Suprapubic skin (tissue), 4 donors: ENCODE results near the gene CACYBP. TPM values are rescaled to one million over a fixed set of nuclear protein-coding genes. Genes with fewer than 3 reads are reported as not detected.
A peak's percentile ranks its signal among the peaks of the same experiment; 100 is the strongest.

Source experiments
- DNase-seq, 2 donors: peaks; one replicate each; pipeline ENCODE4 v3.0.0-alpha.2; 2019; ENCODE audit warnings: low spot score in 2 of 2
- H3K27ac ChIP-seq: fragments of 200-600 bp; sonication (generic); one replicate; pipeline ENCODE4 v1.5.1; 2019
- H3K27me3 ChIP-seq: fragments of 200-600 bp; sonication (generic); one replicate; pipeline ENCODE4 v1.5.1; 2019
- H3K36me3 ChIP-seq: fragments of 200-600 bp; sonication (generic); one replicate; pipeline ENCODE4 v1.5.1; 2019
- H3K4me1 ChIP-seq: fragments of 200-600 bp; sonication (generic); one replicate; pipeline ENCODE4 v1.5.1; 2019
- H3K4me3 ChIP-seq: fragments of 200-600 bp; sonication (generic); one replicate; pipeline ENCODE4 v1.5.1; 2019; ENCODE audit warnings: mild to moderate bottlenecking
- H3K9me3 ChIP-seq: fragments of 200-600 bp; sonication (generic); one replicate; pipeline ENCODE4 v1.5.1; 2019
- EP300 ChIP-seq: sonication (generic); formaldehyde crosslinking; IDR thresholded peaks from one replicate; pipeline ENCODE4 v1.6.1; 2017; ENCODE audit warnings: antibody characterized with exemption
- POLR2A ChIP-seq, 2 donors: fragments of 450-650 bp; IDR thresholded peaks; one replicate each; pipeline ENCODE4 v1.6.1; 2017; ENCODE audit warnings: antibody characterized with exemption in 2 of 2, mild to moderate bottlenecking in 2 of 2, moderate library complexity in 2 of 2
- POLR2AphosphoS5 ChIP-seq, 3 donors: sonication (generic); formaldehyde crosslinking; IDR thresholded peaks; one replicate each; pipeline ENCODE4 v1.6.1; 2017; ENCODE audit warnings: antibody characterized with exemption in 3 of 3
- WGBS: methylation state at CpG from one replicate; pipeline ENCODE4 v1.1.5; 2018; 5-methylcytosine and 5-hydroxymethylcytosine counted together
- total RNA-seq, 4 donors: library from RNA; depleted of rRNA; stranded (reverse); fragments of >200 nt; gene quantifications; one replicate each; pipeline ENCODE4 v1.1.0, GENCODE V29; 2016
- TF ChIP-seq, protein P1 (sequence below), 2 donors: fragments of 200-600 bp in 1 of 2; fragments of 450-650 bp in 1 of 2; sonication (generic) in 1 of 2; IDR thresholded peaks; one replicate each; pipeline ENCODE4 v1.5.1; 2016 to 2019; ENCODE audit warnings: antibody characterized with exemption in 2 of 2, mild to moderate bottlenecking in 1 of 2, moderate library complexity in 1 of 2

Gene CACYBP
- total RNA-seq, 4 donors from 2014 or later, result 41.8 to 66.7 (median 64.5) TPM

DNA sequence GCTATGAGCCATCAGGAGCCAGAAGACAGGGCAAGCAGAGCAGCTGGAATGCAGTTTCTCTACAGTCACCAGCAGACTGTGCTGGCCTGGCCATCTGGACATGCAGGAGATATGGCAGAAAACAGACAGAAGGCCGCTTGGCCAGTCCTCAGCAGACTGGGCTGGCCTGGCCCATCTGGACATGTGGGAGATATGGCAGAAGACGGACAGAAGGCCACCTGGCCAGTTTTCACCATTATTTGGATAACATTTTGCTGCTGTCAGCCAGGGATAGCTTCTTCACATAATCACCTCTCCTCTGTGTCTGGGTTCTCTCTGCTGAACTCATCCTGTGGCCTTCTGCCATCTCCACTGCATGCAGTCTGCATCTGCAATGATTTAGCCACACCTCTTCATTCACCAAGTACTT is 25.0 kb upstream of the CACYBP start:
- 64% methylated on average over 2 of the region's 2 CpGs for WGBS
- Histone ChIP-seq H3K27me3 (no peaks in the 10 kb centered on the region), H3K27ac (no peak overlapping the region), H3K4me1 (peaks cover 37% of the 10 kb centered on the region), H3K4me3 (no peak overlapping the region), H3K9me3 (no peaks in the 10 kb centered on the region), H3K36me3 (peaks cover 10% of the 10 kb centered on the region)
- TF ChIP-seq, protein P1, sequence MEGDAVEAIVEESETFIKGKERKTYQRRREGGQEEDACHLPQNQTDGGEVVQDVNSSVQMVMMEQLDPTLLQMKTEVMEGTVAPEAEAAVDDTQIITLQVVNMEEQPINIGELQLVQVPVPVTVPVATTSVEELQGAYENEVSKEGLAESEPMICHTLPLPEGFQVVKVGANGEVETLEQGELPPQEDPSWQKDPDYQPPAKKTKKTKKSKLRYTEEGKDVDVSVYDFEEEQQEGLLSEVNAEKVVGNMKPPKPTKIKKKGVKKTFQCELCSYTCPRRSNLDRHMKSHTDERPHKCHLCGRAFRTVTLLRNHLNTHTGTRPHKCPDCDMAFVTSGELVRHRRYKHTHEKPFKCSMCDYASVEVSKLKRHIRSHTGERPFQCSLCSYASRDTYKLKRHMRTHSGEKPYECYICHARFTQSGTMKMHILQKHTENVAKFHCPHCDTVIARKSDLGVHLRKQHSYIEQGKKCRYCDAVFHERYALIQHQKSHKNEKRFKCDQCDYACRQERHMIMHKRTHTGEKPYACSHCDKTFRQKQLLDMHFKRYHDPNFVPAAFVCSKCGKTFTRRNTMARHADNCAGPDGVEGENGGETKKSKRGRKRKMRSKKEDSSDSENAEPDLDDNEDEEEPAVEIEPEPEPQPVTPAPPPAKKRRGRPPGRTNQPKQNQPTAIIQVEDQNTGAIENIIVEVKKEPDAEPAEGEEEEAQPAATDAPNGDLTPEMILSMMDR (IDR thresholded peaks at IDR 0.05), result no peak
- TF ChIP-seq POLR2A (IDR thresholded peaks at IDR 0.05), result no peak
- no peak for TF ChIP-seq POLR2AphosphoS5 (IDR thresholded peaks at IDR 0.05)
- TF ChIP-seq EP300, result no peak
- no peak for DNase-seq

DNA sequence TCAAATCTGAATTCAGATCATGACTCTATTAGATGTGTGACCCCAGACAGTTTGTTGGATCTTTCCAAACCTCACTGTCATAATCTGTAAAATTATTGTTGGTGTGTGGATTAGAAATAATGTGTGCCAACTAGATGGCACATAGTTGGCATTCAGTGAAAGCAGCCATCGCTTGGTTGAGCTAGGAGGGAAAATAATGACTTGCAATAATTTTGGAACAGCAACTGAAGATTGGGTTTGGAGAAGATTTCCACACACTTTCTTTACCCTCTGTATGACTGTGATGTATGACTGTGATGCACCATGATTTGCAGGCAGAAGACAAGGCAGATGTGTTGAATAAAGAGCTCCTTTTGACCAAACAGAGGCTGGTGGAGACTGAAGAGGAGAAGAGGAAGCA is 24.0 kb upstream of the CACYBP start:
- DNase-seq, result no peak
- TF ChIP-seq EP300, result no peak
- no peak for TF ChIP-seq POLR2A (IDR thresholded peaks at IDR 0.05)
- TF ChIP-seq POLR2AphosphoS5 (IDR thresholded peaks at IDR 0.05), result no peak
- TF ChIP-seq, protein P1 (IDR thresholded peaks at IDR 0.05), result no peak
- Histone ChIP-seq H3K36me3 (peaks cover 20% of the 10 kb centered on the region), H3K4me3 (no peak overlapping the region), H3K27me3 (no peaks in the 10 kb centered on the region), H3K9me3 (no peaks in the 10 kb centered on the region), H3K27ac (peak overlapping the region; percentile 66), H3K4me1 (peaks cover 36% of the 10 kb centered on the region)
- 60% methylated on average over 1 of the region's 1 CpG for WGBS

DNA sequence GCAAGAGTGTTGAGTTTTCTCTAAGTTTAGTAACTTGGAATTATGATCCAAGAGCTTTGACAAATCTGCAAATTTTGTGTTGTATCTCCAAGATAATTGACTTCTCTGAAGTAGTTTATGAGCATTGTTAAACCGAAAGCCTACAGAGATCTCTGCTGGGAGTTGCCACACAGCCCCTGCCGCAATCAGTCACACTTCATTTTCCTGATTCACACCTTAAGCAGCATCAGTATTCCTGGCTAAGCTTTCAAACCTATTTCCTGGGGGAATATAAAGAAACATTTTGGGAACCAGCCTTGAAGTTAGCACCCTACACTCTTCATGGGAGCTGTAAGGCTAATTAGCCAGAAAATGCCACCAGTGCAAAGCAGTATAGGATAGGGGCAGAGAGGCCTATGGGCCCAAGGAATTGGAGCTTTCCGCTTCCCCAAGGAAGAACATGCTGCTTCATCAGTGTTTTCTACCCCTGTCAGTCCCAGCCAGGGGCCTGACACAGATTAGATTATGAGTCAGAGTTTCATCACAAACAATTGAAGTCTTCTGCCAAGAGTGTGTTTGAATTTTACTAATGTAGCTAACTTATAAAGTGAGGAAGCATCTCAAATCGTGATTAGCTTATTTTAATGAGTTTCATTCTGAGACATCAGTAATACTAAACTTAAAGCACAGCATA is 23.2 kb upstream of the CACYBP start:
- no peak for DNase-seq
- Histone ChIP-seq H3K9me3 (no peaks in the 10 kb centered on the region), H3K4me3 (no peak overlapping the region), H3K36me3 (peaks cover 26% of the 10 kb centered on the region), H3K27me3 (no peaks in the 10 kb centered on the region), H3K4me1 (peaks cover 34% of the 10 kb centered on the region), H3K27ac (peak overlapping the region; percentile 66)
- TF ChIP-seq, protein P1 (IDR thresholded peaks at IDR 0.05), result no peak
- TF ChIP-seq POLR2AphosphoS5 (IDR thresholded peaks at IDR 0.05), result no peak
- no peak for TF ChIP-seq POLR2A (IDR thresholded peaks at IDR 0.05)
- TF ChIP-seq EP300, result no peak
- WGBS, result 35% methylated on average over 4 of the region's 4 CpGs

DNA sequence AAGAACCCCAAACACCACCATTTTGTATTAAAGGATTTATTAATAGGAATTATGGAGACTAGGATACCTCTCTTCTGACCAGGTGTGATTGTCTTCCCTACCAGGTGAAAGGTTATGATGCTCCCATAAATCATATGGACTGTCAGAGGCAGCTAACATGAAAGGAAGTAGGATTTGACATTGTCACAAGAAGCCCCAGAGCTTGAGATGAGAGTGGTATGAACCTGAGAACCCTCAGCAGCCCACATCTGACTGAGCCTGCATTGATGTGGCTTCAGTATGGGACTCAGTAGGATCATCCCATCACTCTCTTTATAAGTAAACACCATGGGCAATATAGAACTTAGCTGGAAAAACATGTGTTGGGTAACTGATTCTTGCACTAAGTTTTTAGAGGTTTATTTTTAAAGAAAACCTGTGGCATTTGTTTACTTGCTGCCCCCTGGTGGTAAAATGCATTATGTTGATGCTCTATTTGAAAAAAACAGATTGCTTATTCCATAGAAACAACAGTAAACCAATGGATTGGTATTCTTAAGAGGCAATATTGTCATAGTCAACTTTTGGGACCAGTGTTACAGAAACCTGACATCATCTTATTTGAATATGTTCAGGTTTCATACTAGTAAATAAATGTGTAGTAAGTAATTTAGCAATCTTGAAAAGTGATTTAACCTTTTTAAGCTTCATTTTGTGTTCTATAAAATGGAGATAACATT is 16.6 kb upstream of the CACYBP start:
- Histone ChIP-seq H3K9me3 (no peaks in the 10 kb centered on the region), H3K4me1 (no peaks in the 10 kb centered on the region), H3K27ac (no peak overlapping the region), H3K36me3 (peaks cover 36% of the 10 kb centered on the region), H3K4me3 (no peak overlapping the region), H3K27me3 (no peaks in the 10 kb centered on the region)
- TF ChIP-seq POLR2AphosphoS5 (IDR thresholded peaks at IDR 0.05), result no peak
- TF ChIP-seq, protein P1 (IDR thresholded peaks at IDR 0.05), result peak; percentile 26 to 40
- DNase-seq, result no peak

DNA sequence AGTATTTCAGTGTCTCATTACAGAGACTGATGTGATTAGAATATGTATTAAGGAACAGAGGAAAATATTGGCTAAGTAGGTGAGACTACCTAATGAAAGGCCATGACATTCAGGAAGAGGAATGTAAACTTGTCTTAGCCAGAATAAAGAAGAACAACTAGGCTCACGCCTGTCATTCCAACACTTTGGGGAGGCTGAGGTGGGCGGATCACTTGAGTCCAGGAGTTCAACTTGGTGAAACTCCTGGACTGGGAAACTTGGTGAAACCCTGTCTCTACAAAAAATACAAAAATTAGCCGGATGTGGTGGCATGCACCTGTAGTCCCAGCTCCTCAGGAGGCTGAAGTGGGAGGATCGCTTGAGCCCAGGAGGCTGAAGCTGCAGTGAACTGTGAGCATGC is 14.8 kb upstream of the CACYBP start:
- no peak overlapping the region for H3K27ac ChIP-seq
- 94% methylated on average over 4 of the region's 4 CpGs for WGBS
- peaks cover 24% of the 10 kb centered on the region for H3K36me3 ChIP-seq
- H3K9me3 ChIP-seq, result no peaks in the 10 kb centered on the region
- TF ChIP-seq EP300 (no peak), POLR2A (IDR thresholded peaks at IDR 0.05) (no peak), POLR2AphosphoS5 (IDR thresholded peaks at IDR 0.05) (no peak)
- TF ChIP-seq, protein P1 (IDR thresholded peaks at IDR 0.05), result no peak
- H3K27me3 ChIP-seq, result no peaks in the 10 kb centered on the region
- DNase-seq, result no peak
- H3K4me3 ChIP-seq, result no peak overlapping the region
- peaks cover 8% of the 10 kb centered on the region for H3K4me1 ChIP-seq
